Limb (tissue), 2 donors: Measurements from ENCODE around the gene RPGRIP1L.
A peak's percentile ranks its signal among the peaks of the same experiment; 100 is the strongest.

Experiments
- DNase-seq, 2 donors: peaks; one replicate each; pipeline ENCODE4 v3.0.0-alpha.2; 2016; ENCODE audit errors: extremely low spot score in 2 of 2

RPGRIP1L gene

GRCh38 chr16:53605831-53606400 is 97.7 kb downstream of the RPGRIP1L start:
- peak in 1 of 2 donors; percentile 60 for DNase-seq

GRCh38 chr16:53605356-53605755 is 98.3 kb downstream of the RPGRIP1L start:
- no peak for DNase-seq

- no peak for DNase-seq
Observed at GRCh38 chr16:53601961-53602360, 101.7 kb downstream of the RPGRIP1L start.

GRCh38 chr16:53600616-53601015 is 103.0 kb downstream of the RPGRIP1L start:
- no peak for DNase-seq

GRCh38 chr16:53600126-53600525 is 103.5 kb downstream of the RPGRIP1L start:
- peak in 1 of 2 donors; percentile 44 for DNase-seq

- DNase-seq = no peak
Observed at GRCh38 chr16:53599548-53599947, 104.1 kb downstream of the RPGRIP1L start.

GRCh38 chr16:53598511-53599275 is 105.0 kb downstream of the RPGRIP1L start:
- DNase-seq = no peak

GRCh38 chr16:53597776-53598175 is 105.9 kb downstream of the RPGRIP1L start:
- no peak for DNase-seq

- no peak for DNase-seq
Observed at GRCh38 chr16:53588081-53588648, 115.5 kb downstream of the RPGRIP1L start.

- no peak for DNase-seq
Observed at GRCh38 chr16:53583401-53583800, 120.3 kb downstream of the RPGRIP1L start.

GRCh38 chr16:53581784-53582183 is 121.9 kb downstream of the RPGRIP1L start:
- no peak for DNase-seq

GRCh38 chr16:53580038-53580802 is 123.4 kb downstream of the RPGRIP1L start:
- DNase-seq = no peak

GRCh38 chr16:53576904-53577303 is 126.8 kb downstream of the RPGRIP1L start:
- no peak for DNase-seq

GRCh38 chr16:53576210-53576609 is 127.4 kb downstream of the RPGRIP1L start:
- DNase-seq = no peak

GRCh38 chr16:53571763-53572162 is 131.9 kb downstream of the RPGRIP1L start:
- no peak for DNase-seq

- DNase-seq = no peak
Observed at GRCh38 chr16:53566552-53567245, 137.0 kb downstream of the RPGRIP1L start.

GRCh38 chr16:53565296-53565863 is 138.3 kb downstream of the RPGRIP1L start:
- DNase-seq = peak in 1 of 2 donors; percentile 71

GRCh38 chr16:53563426-53563825 is 140.2 kb downstream of the RPGRIP1L start:
- no peak for DNase-seq

- no peak for DNase-seq
Observed at GRCh38 chr16:53561101-53561888, 142.4 kb downstream of the RPGRIP1L start.

- DNase-seq = no peak
Observed at GRCh38 chr16:53559270-53559951, 144.2 kb downstream of the RPGRIP1L start.
